Bronchial epithelial cell (primary cell): ENCODE results near the gene TMEM42. TPM values are rescaled to one million over a fixed set of nuclear protein-coding genes. Genes with fewer than 3 reads are reported as not detected.

ENCODE experiments used
- DNase-seq: peaks from one replicate; pipeline ENCODE4 v3.0.0-alpha.2; 2010; ENCODE audit warnings: low read depth
- FAIRE-seq: peaks from 2 replicates; lab custom pipeline; 2011; peaks lifted over from hg19 to GRCh38; lab: Jason Lieb, UNC
- H3K27me3 ChIP-seq: 2 replicates; pipeline ENCODE4 v1.5.1; 2011; ENCODE audit warnings: low read length; ENCODE audit not compliant: control insufficient read depth, insufficient read depth
- H3K36me3 ChIP-seq: 2 replicates; pipeline ENCODE4 v1.5.1; 2011; ENCODE audit warnings: low read length; ENCODE audit not compliant: control insufficient read depth, insufficient read depth
- H3K4me3 ChIP-seq: 2 replicates; pipeline ENCODE4 v1.5.1; 2011; ENCODE audit warnings: mild to moderate bottlenecking, low read depth, low read length, control low read depth
- CTCF ChIP-seq: IDR thresholded peaks from 2 replicates; pipeline ENCODE4 v1.5.1; 2011; ENCODE audit warnings: mild to moderate bottlenecking, moderate library complexity, low read length, control low read depth, inconsistent platforms; ENCODE audit not compliant: insufficient read depth, severe bottlenecking
- total RNA-seq: library from RNA; depleted of rRNA; stranded (reverse); fragments of >200 nt; gene quantifications from 2 replicates; pipeline ENCODE4 v1.2.1, GENCODE V29; 2014

The TMEM42 gene
- total RNA-seq, 1 donor from 2014 or later: 17.1 TPM

- DNase-seq (no peak), FAIRE-seq (no peak)
- Histone ChIP-seq H3K27me3 (no peaks in the 10 kb centered on the region), H3K4me3 (no peak overlapping the region), H3K36me3 (no peaks in the 10 kb centered on the region)
- TF ChIP-seq CTCF: no peak
Observed at GRCh38 chr3:44905446-44906157, 43.9 kb downstream of the TMEM42 start.

- no peaks in the 10 kb centered on the region for H3K36me3 ChIP-seq
- H3K4me3 ChIP-seq: no peak overlapping the region
- DNase-seq: peak; percentile 91
- FAIRE-seq: no peak
- no peak for TF ChIP-seq CTCF
- H3K27me3 ChIP-seq: no peaks in the 10 kb centered on the region
Observed at GRCh38 chr3:44906997-44907396, 45.3 kb downstream of the TMEM42 start.

GRCh38 chr3:44907612-44908011 is 45.9 kb downstream of the TMEM42 start:
- no peak overlapping the region for H3K4me3 ChIP-seq
- DNase-seq: no peak
- H3K27me3 ChIP-seq: no peaks in the 10 kb centered on the region
- no peak for FAIRE-seq
- no peak for TF ChIP-seq CTCF
- H3K36me3 ChIP-seq: no peaks in the 10 kb centered on the region

- no peak for FAIRE-seq
- H3K4me3 ChIP-seq: no peak overlapping the region
- no peaks in the 10 kb centered on the region for H3K36me3 ChIP-seq
- H3K27me3 ChIP-seq: no peaks in the 10 kb centered on the region
- no peak for TF ChIP-seq CTCF
- DNase-seq: no peak
Observed at GRCh38 chr3:44909063-44909462, 47.4 kb downstream of the TMEM42 start.

- TF ChIP-seq CTCF: no peak
- no peak overlapping the region for H3K4me3 ChIP-seq
- DNase-seq (no peak), FAIRE-seq (peak; percentile 40)
- H3K36me3 ChIP-seq: no peaks in the 10 kb centered on the region
- H3K27me3 ChIP-seq: no peaks in the 10 kb centered on the region
Observed at GRCh38 chr3:44910693-44911092, 49.0 kb downstream of the TMEM42 start.
